HUES64 (cell line): ENCODE measurements around the gene GALNT13.

Experiments
- H3K27ac ChIP-seq: 2 replicates; pipeline ENCODE4 v1.7.0; 2013; ENCODE audit warnings: low read depth, low read length, inconsistent platforms
- H3K27me3 ChIP-seq: 2 replicates; pipeline ENCODE4 v1.6.1; 2013; ENCODE audit warnings: mild to moderate bottlenecking, low read length; ENCODE audit not compliant: insufficient read depth
- H3K36me3 ChIP-seq: 2 replicates; pipeline ENCODE4 v1.6.1; 2013; ENCODE audit warnings: mild to moderate bottlenecking, low read length; ENCODE audit not compliant: insufficient read depth
- H3K4me1 ChIP-seq: 2 replicates; pipeline ENCODE4 v1.6.1; 2013; ENCODE audit warnings: mild to moderate bottlenecking, low read length, moderate library complexity; ENCODE audit not compliant: insufficient read depth
- H3K4me3 ChIP-seq: 2 replicates; pipeline ENCODE4 v1.5.1; 2013; ENCODE audit warnings: mild to moderate bottlenecking, low read length, moderate library complexity
- H3K9ac ChIP-seq: 2 replicates; pipeline ENCODE4 v1.6.1; 2013; ENCODE audit warnings: mild to moderate bottlenecking, low read depth, low read length
- H3K9me3 ChIP-seq: 2 replicates; pipeline ENCODE4 v1.6.1; 2013; ENCODE audit warnings: low read depth, low read length; ENCODE audit not compliant: insufficient read depth
- WGBS: fragments of 150-250, 120-280 bp; methylation state at CpG from one replicate; pipeline ENCODE4 v1.1.7; 2013; ENCODE audit warnings: missing lambda C conversion rate; 5-methylcytosine and 5-hydroxymethylcytosine counted together

The GALNT13 gene

DNA sequence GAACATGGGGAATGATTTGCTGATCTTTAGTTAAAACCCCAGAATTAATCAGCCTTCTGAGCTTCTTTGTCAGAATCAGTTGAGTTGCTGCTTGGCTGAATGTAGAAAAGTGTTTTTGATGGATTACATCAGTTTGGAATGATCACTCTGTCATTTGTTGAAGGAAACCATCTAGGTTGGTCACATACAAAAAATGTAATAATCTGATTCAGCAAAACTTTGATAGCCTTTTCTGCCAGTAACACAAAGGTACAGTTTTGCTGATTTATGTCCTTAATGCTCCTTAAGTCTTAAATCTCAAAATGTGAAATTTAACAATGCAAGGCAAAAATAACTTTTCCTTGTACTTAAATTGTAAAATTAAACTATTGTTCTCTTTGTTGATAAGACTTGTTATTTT lies 74.3 kb downstream of the GALNT13 start:
- Histone ChIP-seq H3K9me3 (no peaks in the 10 kb centered on the region), H3K9ac (no peak overlapping the region), H3K4me1 (0 out of 2 replicates have a peak, but pooled peaks cover 2% of the 10 kb centered on the region), H3K27me3 (no peaks in the 10 kb centered on the region), H3K4me3 (no peak overlapping the region), H3K27ac (no peak overlapping the region), H3K36me3 (no peaks in the 10 kb centered on the region)

DNA sequence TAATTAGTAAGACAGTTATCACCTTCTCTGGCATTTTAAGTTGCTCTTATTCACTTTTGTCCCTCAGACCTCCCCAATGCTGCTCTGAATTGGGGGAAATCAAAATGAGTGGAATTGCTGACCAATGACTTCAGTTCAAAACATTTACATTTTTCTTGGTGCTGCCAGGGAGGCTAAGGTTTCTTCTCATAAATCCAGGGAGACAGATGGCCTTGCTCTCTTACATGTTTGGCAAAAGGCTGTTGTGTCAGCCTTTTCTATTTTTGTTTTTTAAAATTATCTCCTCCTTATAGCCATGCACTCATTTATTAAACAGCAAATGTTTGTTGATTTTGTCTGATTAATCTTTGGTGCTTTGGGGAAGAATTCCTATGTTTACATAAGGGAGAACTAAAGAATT lies 82.0 kb downstream of the GALNT13 start:
- Histone ChIP-seq H3K27ac (no peak overlapping the region), H3K9me3 (no peaks in the 10 kb centered on the region), H3K27me3 (no peaks in the 10 kb centered on the region), H3K4me1 (no peaks in the 10 kb centered on the region), H3K9ac (no peak overlapping the region), H3K4me3 (no peak overlapping the region), H3K36me3 (no peaks in the 10 kb centered on the region)

DNA sequence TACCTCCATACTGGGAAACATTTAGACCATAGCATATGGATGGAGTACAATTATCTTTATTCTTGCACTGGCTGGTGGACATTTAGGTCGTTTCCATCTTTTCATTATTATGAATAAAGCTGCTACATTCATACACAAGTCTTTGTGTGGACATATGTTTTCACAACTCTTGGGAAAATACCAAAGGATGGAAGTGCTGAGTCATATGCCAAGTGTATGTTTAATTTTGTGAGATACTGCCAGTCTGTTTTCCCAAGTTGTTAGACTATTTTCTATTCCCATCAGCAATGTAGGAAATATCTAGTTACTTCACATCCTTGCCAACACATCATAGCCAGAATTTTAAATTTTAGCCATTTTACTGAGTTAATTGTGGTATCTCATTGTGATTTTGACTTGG lies 91.5 kb downstream of the GALNT13 start:
- H3K9ac ChIP-seq: no peak overlapping the region
- no peak overlapping the region for H3K27ac ChIP-seq
- WGBS: no CpG with 5 or more reads among the region's 1 CpG
- no peaks in the 10 kb centered on the region for H3K9me3 ChIP-seq
- no peaks in the 10 kb centered on the region for H3K4me1 ChIP-seq
- no peak overlapping the region for H3K4me3 ChIP-seq
- H3K27me3 ChIP-seq: no peaks in the 10 kb centered on the region
- H3K36me3 ChIP-seq: no peaks in the 10 kb centered on the region

DNA sequence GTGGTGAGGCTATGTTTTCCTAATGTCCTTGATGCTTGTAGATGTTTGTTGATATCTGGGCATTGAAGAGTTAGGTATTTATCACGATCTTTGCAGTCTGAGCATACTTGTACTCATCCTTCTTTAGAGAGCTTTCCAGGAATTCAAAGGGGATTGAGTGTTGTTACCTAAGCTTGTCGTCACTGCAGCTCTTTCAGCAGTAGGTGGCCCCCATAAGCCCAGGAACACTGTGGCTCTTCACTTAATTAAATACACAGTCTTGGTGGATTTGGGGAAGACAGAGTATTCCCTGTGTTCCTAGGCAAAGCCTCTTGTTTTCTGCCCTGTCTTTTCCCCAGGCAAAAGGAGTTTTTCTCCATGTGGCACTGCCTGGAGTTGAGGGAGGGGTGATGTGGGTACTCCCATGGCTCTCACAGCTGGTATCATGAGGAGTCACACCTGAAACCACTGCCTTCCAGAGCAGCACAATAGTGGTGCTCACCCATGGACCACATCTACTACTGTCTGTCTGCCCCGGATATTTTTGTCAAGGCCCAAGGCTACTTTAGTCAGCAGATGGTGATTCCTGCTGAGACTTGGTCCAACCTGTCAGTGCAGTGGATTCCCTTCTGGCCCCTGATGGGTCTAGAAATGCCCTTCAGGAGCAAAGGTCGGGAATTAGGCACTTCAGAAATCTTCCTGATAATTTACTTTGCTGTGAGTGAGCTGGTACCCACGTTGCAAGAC lies 95.7 kb downstream of the GALNT13 start:
- Histone ChIP-seq H3K36me3 (no peaks in the 10 kb centered on the region), H3K4me1 (no peaks in the 10 kb centered on the region), H3K27me3 (no peaks in the 10 kb centered on the region), H3K4me3 (no peak overlapping the region), H3K27ac (no peak overlapping the region), H3K9ac (no peak overlapping the region), H3K9me3 (no peaks in the 10 kb centered on the region)
- WGBS: 80% methylated on average over 5 of the region's 5 CpGs

DNA sequence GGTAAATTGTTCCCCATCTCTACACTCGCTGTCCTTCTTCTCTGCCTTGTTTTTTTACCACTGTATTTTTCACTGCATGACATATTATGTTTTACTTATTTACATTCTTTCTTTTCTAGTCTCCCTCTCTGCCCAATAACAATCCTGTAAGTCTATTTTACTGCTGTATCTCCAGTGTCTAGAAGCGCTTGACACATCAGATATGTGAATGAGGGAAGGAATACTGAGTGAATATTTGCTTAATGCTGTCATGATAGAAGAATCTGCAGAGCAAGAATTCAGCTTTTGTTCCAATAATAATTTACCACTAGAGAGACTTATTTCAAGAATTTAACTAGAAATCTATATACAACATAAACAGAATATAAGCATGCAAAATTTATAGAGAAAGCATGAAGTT lies 99.5 kb downstream of the GALNT13 start:
- no peaks in the 10 kb centered on the region for H3K9me3 ChIP-seq
- H3K27me3 ChIP-seq: no peaks in the 10 kb centered on the region
- no peak overlapping the region for H3K27ac ChIP-seq
- 88% methylated on average over 2 of the region's 2 CpGs for WGBS
- no peak overlapping the region for H3K9ac ChIP-seq
- H3K4me3 ChIP-seq: no peak overlapping the region
- H3K4me1 ChIP-seq: no peaks in the 10 kb centered on the region
- no peaks in the 10 kb centered on the region for H3K36me3 ChIP-seq

DNA sequence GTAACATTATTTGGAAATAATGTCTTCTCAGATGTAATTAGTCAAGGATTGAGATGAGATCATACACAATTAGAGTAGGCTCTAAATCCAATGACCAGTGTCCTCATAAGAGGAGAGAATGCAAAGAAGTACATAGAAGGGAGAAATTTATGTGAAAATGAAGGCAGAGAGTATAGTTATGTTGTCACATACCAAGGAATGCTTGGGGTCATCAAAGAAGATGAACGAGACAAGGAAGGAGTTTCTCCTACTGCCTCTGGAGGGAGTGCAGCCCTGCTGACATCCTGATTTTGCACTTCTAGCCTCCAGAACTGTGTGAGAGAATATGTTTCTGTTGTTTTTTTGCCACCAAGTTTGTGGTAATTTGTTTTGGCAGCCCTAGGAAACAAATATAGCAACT lies 100.1 kb downstream of the GALNT13 start:
- Histone ChIP-seq H3K9ac (no peak overlapping the region), H3K27ac (no peak overlapping the region), H3K9me3 (no peaks in the 10 kb centered on the region), H3K4me1 (no peaks in the 10 kb centered on the region), H3K4me3 (no peak overlapping the region), H3K27me3 (no peaks in the 10 kb centered on the region), H3K36me3 (no peaks in the 10 kb centered on the region)
- WGBS: 64% methylated on average over 1 of the region's 1 CpG

DNA sequence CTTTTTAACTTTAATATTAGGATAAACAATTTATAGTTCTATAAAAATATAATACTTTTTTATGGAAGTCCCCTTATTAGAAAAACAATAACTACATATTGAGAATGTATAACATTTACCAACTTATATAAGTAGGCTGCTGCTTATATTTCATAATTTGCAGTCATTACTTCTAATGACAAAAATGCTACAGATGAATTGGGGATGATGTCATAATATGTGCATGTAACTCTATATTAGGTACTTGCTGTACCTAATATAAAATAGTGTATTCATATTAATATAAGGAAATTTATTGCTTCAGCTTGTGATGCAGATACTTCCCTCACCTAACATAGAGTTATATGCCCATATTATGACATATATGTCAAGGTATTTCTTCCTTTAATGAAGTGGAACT lies 100.7 kb downstream of the GALNT13 start:
- Histone ChIP-seq H3K9ac (no peak overlapping the region), H3K27ac (no peak overlapping the region), H3K36me3 (no peaks in the 10 kb centered on the region), H3K4me1 (no peaks in the 10 kb centered on the region), H3K4me3 (no peak overlapping the region), H3K9me3 (no peaks in the 10 kb centered on the region), H3K27me3 (no peaks in the 10 kb centered on the region)

DNA sequence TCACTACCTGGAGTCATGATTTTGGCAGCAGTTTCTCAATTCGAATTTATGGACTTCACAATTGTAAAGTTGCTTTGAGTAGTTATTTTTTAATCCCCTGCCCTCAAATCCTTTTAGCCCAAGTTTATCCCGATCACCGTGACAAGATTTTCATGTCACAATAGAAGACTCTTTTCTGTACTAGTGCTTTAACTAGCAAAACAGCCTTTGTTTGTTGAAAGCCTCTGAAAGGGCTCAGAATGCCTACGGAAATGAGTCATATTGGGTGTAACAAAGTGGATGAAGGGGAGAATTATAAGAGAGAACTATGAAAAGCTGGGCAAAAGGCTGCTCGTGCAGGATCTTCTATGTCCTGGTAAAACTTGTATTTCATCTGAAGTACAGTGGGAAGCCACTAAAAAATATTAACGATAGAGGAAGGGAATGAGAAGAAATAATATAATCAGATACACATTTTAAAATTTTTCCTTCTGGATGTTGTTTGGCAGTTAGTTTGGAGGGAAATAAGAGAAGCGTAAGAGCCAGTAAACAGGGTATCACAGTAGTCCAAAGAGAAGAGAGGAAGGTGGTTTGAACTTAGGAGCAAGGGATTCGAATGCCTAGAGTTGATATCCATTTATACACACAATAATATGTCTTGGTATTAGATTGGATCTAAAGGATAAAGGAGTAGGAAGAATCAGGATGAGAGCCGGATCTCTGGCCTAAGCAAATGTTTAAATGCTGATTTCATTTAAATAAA lies 114.9 kb downstream of the GALNT13 start:
- no peaks in the 10 kb centered on the region for H3K36me3 ChIP-seq
- no peak overlapping the region for H3K27ac ChIP-seq
- H3K9ac ChIP-seq: no peak overlapping the region
- H3K4me3 ChIP-seq: no peak overlapping the region
- peaks cover 20% of the 10 kb centered on the region for H3K4me1 ChIP-seq
- no peaks in the 10 kb centered on the region for H3K9me3 ChIP-seq
- H3K27me3 ChIP-seq: no peaks in the 10 kb centered on the region
- 68% methylated on average over 8 of the region's 9 CpGs for WGBS

DNA sequence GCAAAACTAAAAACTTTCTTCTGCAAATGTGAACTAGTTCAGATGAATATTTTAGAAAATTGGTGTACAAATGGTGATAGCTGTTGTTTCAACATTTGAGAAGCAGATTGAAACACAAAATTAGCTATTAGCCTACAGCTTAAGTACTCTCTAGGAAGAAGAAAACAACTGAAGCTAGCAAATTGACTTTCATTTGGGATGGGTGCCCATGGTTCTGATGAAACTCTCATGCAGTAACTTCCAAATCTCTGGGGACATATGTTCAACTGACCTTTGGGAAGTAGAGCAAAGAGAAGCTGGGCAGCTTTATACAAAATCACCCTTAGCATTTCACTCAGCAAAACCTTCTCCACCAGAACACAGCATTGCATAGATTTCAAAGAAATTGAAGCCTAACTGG lies 119.0 kb downstream of the GALNT13 start:
- no peaks in the 10 kb centered on the region for H3K27me3 ChIP-seq
- peaks cover 16% of the 10 kb centered on the region for H3K4me1 ChIP-seq
- no peaks in the 10 kb centered on the region for H3K36me3 ChIP-seq
- no peak overlapping the region for H3K27ac ChIP-seq
- H3K9me3 ChIP-seq: no peaks in the 10 kb centered on the region
- H3K4me3 ChIP-seq: no peak overlapping the region
- H3K9ac ChIP-seq: no peak overlapping the region

DNA sequence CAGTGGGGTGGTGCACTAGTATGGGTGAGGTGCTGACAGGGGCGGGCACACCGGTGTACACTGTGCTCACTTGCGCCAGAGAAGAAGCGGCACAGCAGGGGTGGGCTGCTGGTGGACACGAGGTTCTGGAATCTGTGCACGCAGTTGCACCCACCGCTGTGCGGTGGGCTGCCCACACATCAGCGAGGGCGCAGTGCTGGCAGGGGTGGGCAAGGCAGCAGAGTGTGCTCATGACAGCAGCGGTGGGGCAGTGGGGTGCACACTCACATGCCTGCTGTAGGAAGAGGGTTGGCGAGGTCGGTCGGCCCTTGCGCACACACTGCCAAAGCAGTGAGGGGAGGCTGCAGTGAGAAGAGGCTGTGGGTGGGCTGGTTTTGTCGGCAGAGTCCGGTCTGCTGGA lies 141.8 kb downstream of the GALNT13 start:
- no peak overlapping the region for H3K9ac ChIP-seq
- H3K4me1 ChIP-seq: no peaks in the 10 kb centered on the region
- H3K9me3 ChIP-seq: no peaks in the 10 kb centered on the region
- no peak overlapping the region for H3K27ac ChIP-seq
- WGBS: 96% methylated on average over 17 of the region's 17 CpGs
- no peak overlapping the region for H3K4me3 ChIP-seq
- H3K27me3 ChIP-seq: no peaks in the 10 kb centered on the region
- H3K36me3 ChIP-seq: no peaks in the 10 kb centered on the region

DNA sequence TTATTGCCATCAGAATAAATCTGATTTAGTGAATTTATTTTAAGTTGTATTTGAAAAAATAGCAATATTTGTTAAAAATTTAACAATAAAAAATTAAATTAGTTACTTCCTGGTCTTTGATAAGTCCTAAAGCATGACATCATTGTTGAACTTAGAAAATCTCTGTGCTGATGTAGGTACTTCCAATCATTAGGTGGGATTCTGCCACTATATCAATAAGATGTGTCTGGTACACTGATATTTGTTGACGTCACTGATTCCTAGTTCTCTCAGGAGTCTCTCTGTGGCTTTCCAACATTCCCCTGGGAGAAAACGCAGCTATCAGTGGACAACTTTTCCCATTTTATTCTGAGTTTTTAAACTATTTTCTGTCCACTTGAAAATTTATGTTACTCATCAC lies 143.5 kb downstream of the GALNT13 start:
- Histone ChIP-seq H3K9ac (no peak overlapping the region), H3K27ac (no peak overlapping the region), H3K9me3 (no peaks in the 10 kb centered on the region), H3K4me3 (no peak overlapping the region), H3K27me3 (no peaks in the 10 kb centered on the region), H3K4me1 (no peaks in the 10 kb centered on the region), H3K36me3 (no peaks in the 10 kb centered on the region)
- 92% methylated on average over 2 of the region's 2 CpGs for WGBS

DNA sequence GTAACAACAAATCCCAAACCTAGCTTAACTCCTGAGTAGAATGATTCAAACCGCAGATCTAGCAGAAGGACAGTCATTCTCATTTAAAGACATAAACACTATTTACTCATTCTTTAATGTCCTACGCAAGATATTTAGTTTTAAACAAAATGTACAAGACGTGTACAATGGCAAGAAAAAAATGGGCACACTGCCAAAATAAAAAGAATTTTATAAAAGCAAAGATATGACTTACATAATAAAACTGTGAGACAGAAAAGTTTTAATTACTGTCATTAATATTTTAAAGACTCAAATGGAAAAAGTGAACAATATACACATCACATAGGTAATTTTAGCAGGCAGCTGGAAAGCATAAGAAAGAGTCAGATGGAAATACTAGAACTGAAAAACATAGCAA lies 157.8 kb downstream of the GALNT13 start:
- H3K9me3 ChIP-seq: no peaks in the 10 kb centered on the region
- no peak overlapping the region for H3K27ac ChIP-seq
- H3K4me1 ChIP-seq: no peaks in the 10 kb centered on the region
- no peak overlapping the region for H3K4me3 ChIP-seq
- H3K9ac ChIP-seq: no peak overlapping the region
- no peaks in the 10 kb centered on the region for H3K36me3 ChIP-seq
- 100% methylated on average over 3 of the region's 3 CpGs for WGBS
- no peaks in the 10 kb centered on the region for H3K27me3 ChIP-seq
